22Rv1 (cell line): ENCODE results near the gene LRRC49.

ENCODE experiments used
- ZFX ChIP-seq: fragments of 450-650 bp; IDR thresholded peaks from 2 replicates; pipeline ENCODE4 v1.6.1; 2017; ENCODE audit warnings: antibody characterized with exemption, borderline replicate concordance
- TF ChIP-seq, protein P1 (sequence below): fragments of 450-650 bp; IDR thresholded peaks from 2 replicates; pipeline ENCODE4 v1.5.1; 2017; ENCODE audit warnings: mild to moderate bottlenecking

DNA sequence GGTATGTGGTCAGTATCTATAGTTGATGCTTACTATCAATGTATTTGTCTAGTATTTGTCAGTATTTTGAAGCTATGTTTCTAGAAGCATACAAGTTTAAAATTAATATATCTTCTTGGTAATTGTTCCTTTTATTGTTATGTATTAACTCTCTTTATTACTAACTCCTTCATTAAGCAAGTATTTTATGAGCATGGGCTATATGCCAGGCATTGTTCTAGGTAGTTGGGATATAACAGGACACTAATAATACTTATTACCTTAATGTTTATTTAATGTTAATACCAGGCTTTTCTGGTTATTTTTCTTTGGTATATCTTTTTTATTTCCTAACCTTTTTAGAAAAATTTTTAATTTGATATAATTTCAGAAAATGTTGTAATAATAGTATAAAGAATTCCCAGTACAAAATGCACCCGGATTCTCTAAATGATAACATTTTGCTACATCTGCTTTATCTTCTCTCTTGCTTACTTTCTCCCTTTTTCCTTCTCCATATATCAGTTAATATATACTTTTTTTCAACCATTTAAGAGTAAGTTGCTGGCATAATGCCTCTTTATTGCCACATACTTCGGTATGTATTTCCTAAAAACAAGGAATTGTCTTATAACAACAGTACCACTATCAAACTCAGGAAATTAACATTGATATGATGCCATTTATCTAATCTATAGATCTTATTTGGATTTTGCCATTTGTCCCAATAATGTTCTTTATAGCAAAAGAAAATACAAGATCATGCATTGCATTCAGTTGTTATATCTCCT lies 30.9 kb downstream of the LRRC49 start:
- TF ChIP-seq, protein P1, sequence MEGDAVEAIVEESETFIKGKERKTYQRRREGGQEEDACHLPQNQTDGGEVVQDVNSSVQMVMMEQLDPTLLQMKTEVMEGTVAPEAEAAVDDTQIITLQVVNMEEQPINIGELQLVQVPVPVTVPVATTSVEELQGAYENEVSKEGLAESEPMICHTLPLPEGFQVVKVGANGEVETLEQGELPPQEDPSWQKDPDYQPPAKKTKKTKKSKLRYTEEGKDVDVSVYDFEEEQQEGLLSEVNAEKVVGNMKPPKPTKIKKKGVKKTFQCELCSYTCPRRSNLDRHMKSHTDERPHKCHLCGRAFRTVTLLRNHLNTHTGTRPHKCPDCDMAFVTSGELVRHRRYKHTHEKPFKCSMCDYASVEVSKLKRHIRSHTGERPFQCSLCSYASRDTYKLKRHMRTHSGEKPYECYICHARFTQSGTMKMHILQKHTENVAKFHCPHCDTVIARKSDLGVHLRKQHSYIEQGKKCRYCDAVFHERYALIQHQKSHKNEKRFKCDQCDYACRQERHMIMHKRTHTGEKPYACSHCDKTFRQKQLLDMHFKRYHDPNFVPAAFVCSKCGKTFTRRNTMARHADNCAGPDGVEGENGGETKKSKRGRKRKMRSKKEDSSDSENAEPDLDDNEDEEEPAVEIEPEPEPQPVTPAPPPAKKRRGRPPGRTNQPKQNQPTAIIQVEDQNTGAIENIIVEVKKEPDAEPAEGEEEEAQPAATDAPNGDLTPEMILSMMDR = no peak
- TF ChIP-seq ZFX = no peak
